NCI-H2196 treated with DMSO at 0.1 percent for 48 hours (cell line): ENCODE measurements around the gene TMEM187.

Experiments used
- DNase-seq: peaks from one replicate; lab custom pipeline; 2025; ENCODE audit not compliant: unreplicated experiment; lab: John Stamatoyannopoulos, UW

Gene TMEM187

GRCh38 chrX:153953892-153954557, 18.5 kb upstream of the TMEM187 start:
- DNase-seq: no peak

- no peak for DNase-seq
Measured at GRCh38 chrX:153954558-153955227, 17.9 kb upstream of the TMEM187 start.

GRCh38 chrX:153955228-153955732, 17.3 kb upstream of the TMEM187 start:
- no peak for DNase-seq

GRCh38 chrX:153956044-153956907, 16.3 kb upstream of the TMEM187 start:
- DNase-seq: no peak

- no peak for DNase-seq
Measured at GRCh38 chrX:153957224-153957623, 15.3 kb upstream of the TMEM187 start.

GRCh38 chrX:153958605-153959004, 13.9 kb upstream of the TMEM187 start:
- DNase-seq: no peak

- no peak for DNase-seq
Measured at GRCh38 chrX:153959649-153960048, 12.9 kb upstream of the TMEM187 start.

GRCh38 chrX:153960077-153960476, 12.5 kb upstream of the TMEM187 start:
- DNase-seq: no peak

GRCh38 chrX:153960786-153961185, 11.8 kb upstream of the TMEM187 start:
- no peak for DNase-seq

GRCh38 chrX:153961292-153961691, 11.3 kb upstream of the TMEM187 start:
- no peak for DNase-seq

- DNase-seq: no peak
Measured at GRCh38 chrX:153963546-153963945, 9.0 kb upstream of the TMEM187 start.

- DNase-seq: no peak
Measured at GRCh38 chrX:153964105-153964504, 8.4 kb upstream of the TMEM187 start.

- DNase-seq: no peak
Measured at GRCh38 chrX:153965406-153965805, 7.1 kb upstream of the TMEM187 start.

GRCh38 chrX:153966283-153966688, 6.3 kb upstream of the TMEM187 start:
- DNase-seq: no peak

- no peak for DNase-seq
Measured at GRCh38 chrX:153966841-153967535, 5.6 kb upstream of the TMEM187 start.

GRCh38 chrX:153967536-153968224, 4.9 kb upstream of the TMEM187 start:
- no peak for DNase-seq

GRCh38 chrX:153968255-153968654, 4.3 kb upstream of the TMEM187 start:
- no peak for DNase-seq

GRCh38 chrX:153968754-153969124, 3.8 kb upstream of the TMEM187 start:
- DNase-seq: no peak

GRCh38 chrX:153969125-153969903, 3.2 kb upstream of the TMEM187 start:
- no peak for DNase-seq

- no peak for DNase-seq
Measured at GRCh38 chrX:153969904-153970356, 2.6 kb upstream of the TMEM187 start.
